ENCODE results near the gene DCAF17.
"Not testable (repeated sequence)": the region's sequence is repeated elsewhere in the genome, so short reads cannot be mapped to it uniquely, and the experiment has no call there.

Gene DCAF17

GRCh38 chr2:171412571-171413175 lies 21.4 kb upstream of the DCAF17 start:
- no peak for ATAC-seq

DNA sequence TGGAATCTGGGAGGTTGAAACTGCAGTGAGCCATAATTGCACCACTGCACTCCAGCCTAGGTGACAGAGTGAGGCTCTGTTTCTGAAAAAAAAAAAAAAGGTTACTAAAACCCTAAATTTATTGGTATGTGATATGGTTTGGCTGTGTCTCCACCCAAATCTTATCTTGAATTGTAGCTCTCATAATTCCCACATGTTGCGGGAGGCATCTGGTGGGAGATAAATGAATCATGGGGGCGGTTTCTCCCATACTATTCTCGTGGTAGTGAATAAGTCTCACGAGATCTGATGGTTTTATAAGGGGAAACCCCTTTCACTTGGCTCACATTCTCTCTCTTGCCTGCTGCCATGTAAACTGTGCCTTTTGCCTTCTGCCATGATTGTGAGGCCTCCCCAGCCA lies 19.4 kb upstream of the DCAF17 start:
- not testable (repeated sequence) for ATAC-seq

More at GRCh38 chr2:171412571-171413175, 21.4 kb upstream of the DCAF17 start:
- TF ChIP-seq ZFP30 (CRISPR knock-in tag; IDR thresholded peaks at IDR 0.05) (no peak), ZNF70 (CRISPR knock-in tag; IDR thresholded peaks at IDR 0.05) (no peak), ZNF8 (CRISPR knock-in tag; IDR thresholded peaks at IDR 0.05) (no peak), BACH2 (CRISPR knock-in tag; IDR thresholded peaks at IDR 0.05; ENCODE audit: borderline replicate concordance) (no peak), CSRNP3 (CRISPR knock-in tag; IDR thresholded peaks at IDR 0.05) (no peak)

DNA sequence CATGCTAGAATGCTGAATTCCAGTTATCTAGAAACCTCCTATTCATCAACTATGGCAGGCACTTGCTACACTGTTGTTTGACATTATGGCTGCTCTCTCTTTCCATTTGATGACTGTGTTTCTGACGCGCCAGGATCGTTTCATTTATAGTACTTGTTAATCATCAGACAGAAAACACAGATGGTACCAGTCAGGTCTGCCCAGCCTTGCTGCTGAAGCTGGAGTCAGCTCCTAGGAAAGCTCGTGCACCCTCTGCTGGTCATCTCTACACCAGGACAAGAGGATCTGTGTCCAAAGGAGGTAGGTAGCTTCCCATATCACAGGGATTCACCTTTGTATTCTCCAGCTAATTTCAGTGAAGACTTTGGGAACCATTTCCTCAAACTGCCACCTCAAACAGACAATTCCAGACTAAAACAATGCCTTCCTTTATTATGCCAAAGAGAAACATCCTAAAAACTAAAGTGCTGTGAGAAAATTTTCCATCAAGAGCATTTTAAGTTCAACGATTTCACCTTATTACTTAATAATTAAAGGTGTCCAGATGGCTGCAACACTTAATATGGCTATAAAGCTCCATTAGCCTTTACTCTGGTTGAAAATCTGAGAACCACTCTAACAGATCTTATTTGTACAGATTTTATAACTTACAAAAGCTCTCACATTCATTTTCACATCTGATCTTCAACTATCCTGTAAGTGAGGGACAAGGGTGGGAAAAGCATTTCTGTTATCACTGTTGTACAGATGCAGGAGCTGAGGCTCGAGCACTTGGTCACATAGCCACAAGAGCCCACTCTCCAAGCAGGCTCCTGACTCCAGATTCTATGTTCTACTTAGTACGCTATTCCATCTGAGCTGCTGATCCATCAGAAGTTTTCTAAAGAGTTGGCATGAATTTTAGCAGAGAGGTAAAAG lies 17.8 kb upstream of the DCAF17 start:
- no peak for TF ChIP-seq TSHZ2 (CRISPR knock-in tag; IDR thresholded peaks at IDR 0.05)
- peak; percentile 98 for TF ChIP-seq ZFP3 (CRISPR knock-in tag; IDR thresholded peaks at IDR 0.05)
- TF ChIP-seq TCF4 (CRISPR knock-in tag; IDR thresholded peaks at IDR 0.05; ENCODE audit: borderline replicate concordance): peak; percentile 31; the same call in 1 of the 2 replicates

GRCh38 chr2:171419333-171419732 lies 14.7 kb upstream of the DCAF17 start:
- no peak for ATAC-seq
- no peak for TF ChIP-seq ZNF8 (CRISPR knock-in tag; IDR thresholded peaks at IDR 0.05)
- no peak for TF ChIP-seq ARNTL (CRISPR knock-in tag; IDR thresholded peaks at IDR 0.05; ENCODE audit: borderline replicate concordance, low read depth)
- no peak for TF ChIP-seq SNAI2 (CRISPR knock-in tag; IDR thresholded peaks at IDR 0.05)

More for the DNA sequence above, 17.8 kb upstream of the DCAF17 start:
- peak; percentile 99 for ATAC-seq

GRCh38 chr2:171420728-171421563 lies 13.1 kb upstream of the DCAF17 start:
- no peak for ATAC-seq
- TF ChIP-seq OSR1 (CRISPR knock-in tag; IDR thresholded peaks at IDR 0.05): no peak
- no peak for TF ChIP-seq ZC3H10 (CRISPR knock-in tag; IDR thresholded peaks at IDR 0.05)
- TF ChIP-seq, protein P1, sequence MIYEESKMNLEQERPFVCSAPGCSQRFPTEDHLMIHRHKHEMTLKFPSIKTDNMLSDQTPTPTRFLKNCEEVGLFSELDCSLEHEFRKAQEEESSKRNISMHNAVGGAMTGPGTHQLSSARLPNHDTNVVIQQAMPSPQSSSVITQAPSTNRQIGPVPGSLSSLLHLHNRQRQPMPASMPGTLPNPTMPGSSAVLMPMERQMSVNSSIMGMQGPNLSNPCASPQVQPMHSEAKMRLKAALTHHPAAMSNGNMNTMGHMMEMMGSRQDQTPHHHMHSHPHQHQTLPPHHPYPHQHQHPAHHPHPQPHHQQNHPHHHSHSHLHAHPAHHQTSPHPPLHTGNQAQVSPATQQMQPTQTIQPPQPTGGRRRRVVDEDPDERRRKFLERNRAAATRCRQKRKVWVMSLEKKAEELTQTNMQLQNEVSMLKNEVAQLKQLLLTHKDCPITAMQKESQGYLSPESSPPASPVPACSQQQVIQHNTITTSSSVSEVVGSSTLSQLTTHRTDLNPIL (CRISPR knock-in tag; IDR thresholded peaks at IDR 0.05; ENCODE audit: low read depth): peak; percentile 79
- peak; percentile 73 for TF ChIP-seq ISL1 (CRISPR knock-in tag; IDR thresholded peaks at IDR 0.05)

DNA sequence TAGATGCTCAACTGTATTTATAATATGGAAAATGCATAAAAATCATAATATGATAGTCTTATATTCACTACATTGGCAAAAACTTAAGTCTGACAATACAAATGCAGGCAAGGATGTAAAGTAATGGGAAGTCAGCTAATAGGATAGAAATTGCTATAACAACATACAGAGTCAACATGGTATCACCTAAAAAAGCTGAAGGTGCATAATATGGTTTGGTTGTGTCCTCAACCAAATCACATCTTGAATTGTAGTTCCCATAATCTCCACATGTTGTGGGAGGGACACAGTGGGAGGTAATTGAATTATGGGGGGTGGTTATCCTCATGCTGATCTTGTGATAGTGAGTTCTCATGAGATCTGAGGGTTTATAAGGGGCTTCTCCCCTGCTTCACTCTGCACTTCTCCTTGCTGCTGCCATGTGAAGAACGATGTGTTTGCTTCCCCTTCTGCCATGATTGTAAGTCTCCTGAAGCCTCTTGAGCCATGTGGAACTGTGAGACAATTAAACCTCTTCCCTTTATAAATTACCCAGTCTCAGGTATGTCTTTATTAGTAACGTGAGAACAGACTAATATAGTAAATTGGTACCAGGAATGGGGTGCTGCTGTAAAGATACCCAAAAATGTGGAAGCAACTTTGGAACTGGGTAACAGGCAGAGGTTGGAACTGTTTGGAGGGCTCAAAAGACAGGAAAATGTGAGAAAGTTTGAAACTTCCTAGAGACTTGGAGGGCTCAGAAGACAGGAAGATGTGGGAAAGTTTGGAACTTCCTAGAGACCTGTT lies 11.1 kb upstream of the DCAF17 start:
- not testable (repeated sequence) for ATAC-seq
